Colonic mucosa (tissue), 4 donors: Measurements from ENCODE around the gene CALCR. TPM values are rescaled to one million over a fixed set of nuclear protein-coding genes. Genes with fewer than 3 reads are reported as not detected.
A peak's percentile ranks its signal among the peaks of the same experiment; 100 is the strongest.

Experiments used
- DNase-seq: peaks from one replicate; pipeline ENCODE4 v3.0.0-alpha.2; 2020
- H3K27ac ChIP-seq: fragments of 200-600 bp; one replicate; pipeline ENCODE4 v1.8.0; 2021
- H3K27me3 ChIP-seq: fragments of 200-600 bp; one replicate; pipeline ENCODE4 v1.8.0; 2021
- H3K36me3 ChIP-seq: fragments of 200-600 bp; one replicate; pipeline ENCODE4 v1.8.0; 2021
- H3K4me1 ChIP-seq: fragments of 200-600 bp; one replicate; pipeline ENCODE4 v1.8.0; 2021; ENCODE audit warnings: mild to moderate bottlenecking
- H3K4me3 ChIP-seq: fragments of 200-600 bp; one replicate; pipeline ENCODE4 v1.8.0; 2021
- H3K9ac ChIP-seq, 2 donors: one replicate each; pipeline ENCODE4 v1.7.0; 2013; ENCODE audit warnings: control low read depth in 2 of 2, low read depth in 2 of 2, low read length in 2 of 2
- H3K9me3 ChIP-seq: fragments of 200-600 bp; one replicate; pipeline ENCODE4 v1.8.0; 2021
- CTCF ChIP-seq: fragments of 200-600 bp; IDR thresholded peaks from one replicate; pipeline ENCODE4 v1.8.0; 2022; ENCODE audit warnings: antibody characterized with exemption, mild to moderate bottlenecking
- intact Hi-C: fragments of 100-400 bp; cut with DNase I; formaldehyde crosslinking; loops from one replicate; pipeline ENCODE4 v1.14.1; 2022
- total RNA-seq, 2 donors: library from RNA; stranded (reverse); fragmentation: NEBNext Ultra II Directional in 1 of 2; extraction: Animal tissue kit (Norgen Biotek cat#: 25700) in 1 of 2; gene quantifications; one replicate each; pipeline ENCODE4 v1.2.1, GENCODE V29; 2021
- donor health status: healthy.
- donor health status: DM: no; HTN: no; CAD: no.
- donor health status: DM: no; HTN: no; CAD: no.

CALCR gene
- total RNA-seq, 2 donors from 2014 or later, result not detected

GRCh38 chr7:93461350-93461749, 113.2 kb downstream of the CALCR start:
- Histone ChIP-seq H3K9me3 (no peaks in the 10 kb centered on the region), H3K27me3 (no peaks in the 10 kb centered on the region), H3K4me1 (no peaks in the 10 kb centered on the region), H3K27ac (no peak overlapping the region), H3K36me3 (no peaks in the 10 kb centered on the region), H3K9ac (no peak overlapping the region), H3K4me3 (no peak overlapping the region)
- intact Hi-C loops, result no loop called here
- DNase-seq, result no peak
- TF ChIP-seq CTCF, result no peak

GRCh38 chr7:93453262-93453661, 121.3 kb downstream of the CALCR start:
- no peaks in the 10 kb centered on the region for H3K36me3 ChIP-seq
- TF ChIP-seq CTCF, result no peak
- no peaks in the 10 kb centered on the region for H3K4me1 ChIP-seq
- H3K4me3 ChIP-seq, result no peak overlapping the region
- H3K27ac ChIP-seq, result no peak overlapping the region
- H3K9ac ChIP-seq, result no peak overlapping the region
- H3K9me3 ChIP-seq, result no peaks in the 10 kb centered on the region
- H3K27me3 ChIP-seq, result no peaks in the 10 kb centered on the region
- no peak for DNase-seq
- intact Hi-C loops, result no loop called here

GRCh38 chr7:93448176-93448575, 126.3 kb downstream of the CALCR start:
- H3K27me3 ChIP-seq, result no peaks in the 10 kb centered on the region
- H3K36me3 ChIP-seq, result no peaks in the 10 kb centered on the region
- intact Hi-C loops, result no loop called here
- no peak for TF ChIP-seq CTCF
- H3K4me3 ChIP-seq, result no peak overlapping the region
- no peak for DNase-seq
- no peak overlapping the region for H3K9ac ChIP-seq
- H3K4me1 ChIP-seq, result no peaks in the 10 kb centered on the region
- no peaks in the 10 kb centered on the region for H3K9me3 ChIP-seq
- no peak overlapping the region for H3K27ac ChIP-seq

- intact Hi-C loops, result no loop called here
- H3K4me1 ChIP-seq, result no peaks in the 10 kb centered on the region
- no peak for DNase-seq
- TF ChIP-seq CTCF, result no peak
- H3K27me3 ChIP-seq, result no peaks in the 10 kb centered on the region
- no peak overlapping the region for H3K27ac ChIP-seq
- no peak overlapping the region for H3K4me3 ChIP-seq
- H3K36me3 ChIP-seq, result no peaks in the 10 kb centered on the region
- H3K9ac ChIP-seq, result no peak overlapping the region
- no peaks in the 10 kb centered on the region for H3K9me3 ChIP-seq
Observed at GRCh38 chr7:93447509-93447908, 127.0 kb downstream of the CALCR start.

- no peaks in the 10 kb centered on the region for H3K36me3 ChIP-seq
- H3K4me3 ChIP-seq, result no peak overlapping the region
- peak; percentile 27 for DNase-seq
- H3K9ac ChIP-seq, result no peak overlapping the region
- H3K4me1 ChIP-seq, result no peaks in the 10 kb centered on the region
- H3K27ac ChIP-seq, result no peak overlapping the region
- no peaks in the 10 kb centered on the region for H3K27me3 ChIP-seq
- peak; percentile 65 for TF ChIP-seq CTCF
- H3K9me3 ChIP-seq, result no peaks in the 10 kb centered on the region
- intact Hi-C loops, result no loop called here
Observed at GRCh38 chr7:93442478-93443224, 131.9 kb downstream of the CALCR start.
